Dedifferentiated amniotic fluid mesenchymal stem cell (primary cell): ENCODE results near the gene DUSP28.
"Not testable (repeated sequence)": the region's sequence is repeated elsewhere in the genome, so short reads cannot be mapped to it uniquely, and the experiment has no call there.

Source experiments
- DNase-seq: peaks from one replicate; pipeline ENCODE4 v3.0.0-alpha.2; 2016; ENCODE audit errors: extremely low spot score

DUSP28 gene

DNA sequence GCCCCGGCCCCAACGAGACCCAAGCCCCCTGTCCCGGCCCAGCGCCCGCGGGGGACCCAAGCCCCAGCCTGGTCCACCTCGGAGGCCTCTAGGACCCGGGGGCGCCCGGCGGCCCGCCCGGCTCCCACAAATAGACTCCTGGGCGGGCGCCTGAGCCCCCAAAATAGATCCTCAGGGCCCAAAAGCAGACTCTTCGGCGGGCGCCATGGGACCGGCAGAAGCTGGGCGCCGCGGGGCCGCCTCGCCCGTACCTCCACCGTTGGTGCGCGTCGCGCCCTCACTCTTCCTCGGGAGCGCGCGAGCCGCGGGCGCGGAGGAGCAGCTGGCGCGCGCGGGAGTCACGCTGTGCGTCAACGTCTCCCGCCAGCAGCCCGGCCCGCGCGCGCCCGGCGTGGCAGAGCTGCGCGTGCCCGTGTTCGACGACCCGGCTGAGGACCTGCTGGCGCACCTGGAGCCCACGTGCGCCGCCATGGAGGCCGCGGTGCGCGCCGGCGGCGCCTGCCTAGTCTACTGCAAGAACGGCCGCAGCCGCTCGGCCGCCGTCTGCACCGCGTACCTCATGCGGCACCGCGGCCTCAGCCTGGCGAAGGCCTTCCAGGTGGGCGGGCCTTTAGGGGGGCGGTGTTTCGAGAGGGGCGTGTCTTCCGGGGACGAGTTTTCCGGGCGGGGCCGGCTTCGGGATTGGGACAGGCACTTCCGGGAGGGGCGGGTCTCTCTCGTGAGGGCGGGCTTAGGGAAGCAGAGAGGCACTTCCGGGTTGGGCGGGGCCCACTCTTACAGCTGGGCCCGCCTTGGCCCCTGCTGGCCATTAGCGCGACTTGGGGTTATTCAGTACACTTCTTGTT lies 545 bp downstream of the DUSP28 start:
- DNase-seq, result peak; percentile 99

DNA sequence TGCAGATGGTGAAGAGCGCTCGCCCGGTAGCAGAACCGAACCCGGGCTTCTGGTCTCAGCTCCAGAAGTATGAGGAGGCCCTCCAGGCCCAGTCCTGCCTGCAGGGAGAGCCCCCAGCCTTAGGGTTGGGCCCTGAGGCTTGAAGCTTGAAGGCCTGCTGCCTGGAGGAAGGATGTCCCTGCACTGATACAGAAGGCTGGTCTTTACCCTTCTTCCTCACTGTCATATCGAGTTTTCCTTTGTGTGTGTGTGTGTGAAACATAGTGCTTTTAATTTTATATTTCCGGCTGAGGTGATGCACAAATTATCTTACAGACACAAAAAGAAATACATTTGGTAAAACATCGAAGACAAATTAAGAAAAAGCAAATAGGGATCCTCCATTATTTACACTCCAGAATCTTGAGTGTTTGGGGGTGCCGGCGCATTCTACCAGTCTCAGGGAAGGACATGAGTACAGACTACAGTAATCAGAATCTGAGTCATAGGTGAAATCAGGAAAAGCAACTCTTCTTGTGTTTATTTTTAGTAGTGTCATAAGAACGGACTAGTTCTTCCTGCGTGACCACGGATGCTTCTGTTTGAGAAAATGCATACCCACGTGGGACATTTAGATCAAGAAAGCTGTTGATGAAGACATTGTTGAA lies 1.3 kb downstream of the DUSP28 start:
- peak; percentile 22 for DNase-seq

DNA sequence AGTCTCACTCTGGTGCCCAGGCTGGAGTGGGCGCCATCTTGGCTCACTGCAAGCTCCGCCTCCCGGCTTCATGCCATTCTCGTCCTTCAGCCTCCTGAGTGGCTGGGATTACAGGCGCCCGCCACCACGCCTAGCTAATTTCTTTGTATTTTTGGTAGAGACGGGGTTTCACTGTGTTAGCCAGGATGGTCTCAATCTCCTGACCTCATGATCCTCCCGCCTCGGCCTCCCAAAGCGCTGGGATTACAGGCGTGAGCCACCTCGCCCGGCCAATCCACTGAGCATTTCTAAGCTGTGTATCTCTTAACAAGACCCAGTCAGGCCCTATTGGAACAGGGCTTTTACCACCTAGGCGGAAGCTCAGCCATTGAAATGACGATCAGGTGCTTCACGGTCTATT lies 3.1 kb downstream of the DUSP28 start:
- DNase-seq, result not testable (repeated sequence)

DNA sequence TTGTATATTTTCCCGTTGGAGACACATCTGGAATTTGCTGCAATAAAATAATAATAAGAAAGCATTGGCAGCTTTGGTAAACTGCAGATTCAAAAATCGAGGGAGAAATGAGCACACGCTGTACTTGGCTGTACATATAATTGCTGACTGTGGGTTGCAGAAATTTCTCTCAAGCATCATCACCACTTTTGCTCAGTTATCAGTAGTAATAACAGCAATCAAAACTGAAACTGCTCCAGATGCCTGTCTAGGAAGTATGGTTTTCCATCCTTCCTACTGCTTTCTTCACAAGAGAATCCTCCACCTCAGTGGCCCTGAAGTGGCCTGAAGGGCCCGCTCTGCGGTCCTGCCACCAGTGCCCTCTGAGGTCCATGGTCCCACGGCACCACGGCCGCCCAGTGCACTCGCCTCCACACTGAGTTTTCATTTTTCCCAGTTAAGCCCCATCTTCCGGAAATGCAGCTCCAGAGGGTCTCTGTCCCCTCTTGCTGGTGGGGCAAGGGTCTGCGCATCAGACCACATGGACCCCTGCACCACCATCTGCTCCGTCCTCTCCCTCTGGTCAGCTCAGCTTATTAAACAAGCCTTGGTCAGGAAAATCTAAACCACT lies 3.9 kb downstream of the DUSP28 start:
- no peak for DNase-seq

DNA sequence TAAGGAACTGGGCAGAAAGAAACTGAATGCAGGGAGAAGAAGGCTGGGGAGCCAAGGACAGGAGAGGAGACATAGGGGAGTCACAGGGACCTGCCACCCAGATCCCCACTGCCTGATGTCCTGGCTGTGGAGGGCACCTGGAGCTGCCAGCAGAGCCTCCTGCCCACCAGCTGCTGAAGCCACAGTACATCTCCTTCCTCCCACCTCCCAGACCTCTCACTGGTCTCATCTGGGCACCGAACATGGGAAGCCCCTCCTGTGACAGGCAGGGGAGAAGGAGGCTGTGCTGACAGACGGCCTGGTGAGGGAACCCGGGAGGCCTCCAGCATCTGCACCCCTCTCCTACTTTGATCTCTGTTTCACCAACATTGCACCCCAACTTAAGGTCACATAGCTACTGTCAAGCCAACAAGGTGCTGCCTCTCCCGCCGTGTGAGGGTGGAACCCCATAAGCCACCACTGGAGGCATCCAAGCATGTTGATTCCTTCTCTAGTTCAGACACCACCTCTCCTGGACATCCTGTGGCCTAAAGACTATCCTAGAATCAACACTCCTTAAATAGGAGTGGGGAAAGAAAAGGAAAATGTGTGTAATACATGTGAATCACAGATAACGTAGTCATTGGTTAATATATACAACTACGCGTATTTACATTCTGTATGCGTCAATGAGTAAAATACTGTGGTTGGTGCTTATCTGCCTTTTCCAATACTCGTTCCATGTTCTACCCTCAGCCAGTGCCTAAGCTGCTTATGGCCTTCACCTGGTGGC lies 4.6 kb downstream of the DUSP28 start:
- no peak for DNase-seq

DNA sequence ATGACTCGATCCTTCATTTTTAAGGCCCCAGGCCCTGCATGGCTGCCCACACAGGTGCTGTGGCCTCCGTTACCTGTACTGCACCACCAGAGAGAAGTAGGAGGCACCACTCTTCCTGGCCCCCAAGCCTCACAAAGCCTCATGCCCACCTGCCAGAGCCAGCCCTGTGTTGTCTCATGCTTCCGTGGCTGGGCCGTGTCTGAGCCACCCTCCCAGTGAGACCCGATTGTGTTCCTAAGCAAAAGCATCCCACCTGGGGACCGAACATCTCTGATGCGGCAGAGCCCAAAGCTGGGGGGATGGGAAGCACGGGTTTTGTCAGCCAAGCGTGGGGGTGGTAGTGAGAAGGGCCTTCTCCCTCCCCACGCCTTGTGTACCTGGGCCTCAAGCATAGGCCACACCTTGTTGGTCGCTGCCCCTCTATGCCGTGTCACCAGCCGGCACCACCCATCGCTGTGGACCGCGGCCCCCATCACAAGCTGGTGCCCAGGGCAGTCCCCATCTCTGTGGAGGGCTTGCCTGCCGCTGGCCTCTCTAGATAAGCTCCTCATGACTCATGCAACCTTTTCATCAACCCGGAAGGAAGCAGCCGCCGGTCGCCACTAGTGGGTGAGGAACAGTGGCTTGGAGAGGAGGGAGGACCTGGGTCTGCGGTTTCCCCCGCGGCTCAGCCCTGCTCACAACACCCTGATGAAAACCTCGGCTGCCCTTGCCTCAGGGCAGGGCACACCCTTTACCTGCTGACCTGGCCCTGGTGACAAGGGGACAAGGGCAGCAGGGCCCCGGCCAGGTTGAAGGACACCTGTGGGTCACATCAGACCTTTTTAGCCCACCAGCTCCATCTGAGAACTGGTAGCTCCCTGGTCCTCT lies 5.4 kb downstream of the DUSP28 start:
- no peak for DNase-seq

DNA sequence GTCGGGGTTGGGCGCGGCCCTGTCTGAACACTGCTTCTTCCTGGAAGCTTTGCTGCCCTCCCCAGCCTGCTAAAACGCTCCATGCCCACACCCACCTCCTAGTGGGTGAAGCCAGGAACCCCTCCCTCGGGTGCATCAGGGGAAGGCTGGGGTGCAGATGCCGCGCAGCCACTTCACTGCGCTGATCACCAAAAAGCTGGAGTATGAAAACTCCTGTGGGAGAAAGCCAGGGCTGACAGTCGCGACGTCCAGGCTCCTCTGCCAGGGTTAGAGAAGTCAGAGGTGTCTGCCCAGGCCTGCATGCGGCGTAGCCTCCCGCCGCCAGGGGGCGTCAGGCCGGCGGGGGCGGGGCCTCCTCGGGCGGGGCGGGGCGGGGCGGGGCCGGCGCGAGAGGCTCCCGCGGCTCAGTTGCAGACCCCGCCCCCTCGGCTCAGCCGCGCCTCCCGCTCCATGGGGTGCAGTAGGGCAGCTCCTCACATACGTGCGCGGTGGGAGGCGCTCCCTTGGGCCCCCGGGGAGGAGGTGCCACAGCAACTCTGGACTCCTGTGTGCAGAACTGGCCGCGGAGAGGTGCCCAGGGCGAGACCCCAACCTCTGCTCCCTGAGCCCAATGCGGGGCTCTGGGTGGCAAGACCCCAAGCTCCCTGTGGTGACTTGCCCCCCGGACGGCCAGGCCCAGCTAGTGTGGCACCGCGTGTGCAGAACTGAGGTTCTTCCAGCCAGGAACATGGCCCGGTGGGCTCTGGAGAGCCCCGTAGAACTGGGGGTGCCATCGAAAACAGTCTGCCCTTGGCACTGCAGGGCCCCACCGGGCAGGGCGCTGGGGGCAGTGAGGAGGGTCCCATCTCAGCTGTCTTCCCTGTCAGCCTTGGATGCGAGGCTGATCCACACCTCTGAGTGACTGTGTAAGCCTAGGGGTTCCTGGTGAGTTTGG lies 6.3 kb downstream of the DUSP28 start:
- peak; percentile 36 for DNase-seq

DNA sequence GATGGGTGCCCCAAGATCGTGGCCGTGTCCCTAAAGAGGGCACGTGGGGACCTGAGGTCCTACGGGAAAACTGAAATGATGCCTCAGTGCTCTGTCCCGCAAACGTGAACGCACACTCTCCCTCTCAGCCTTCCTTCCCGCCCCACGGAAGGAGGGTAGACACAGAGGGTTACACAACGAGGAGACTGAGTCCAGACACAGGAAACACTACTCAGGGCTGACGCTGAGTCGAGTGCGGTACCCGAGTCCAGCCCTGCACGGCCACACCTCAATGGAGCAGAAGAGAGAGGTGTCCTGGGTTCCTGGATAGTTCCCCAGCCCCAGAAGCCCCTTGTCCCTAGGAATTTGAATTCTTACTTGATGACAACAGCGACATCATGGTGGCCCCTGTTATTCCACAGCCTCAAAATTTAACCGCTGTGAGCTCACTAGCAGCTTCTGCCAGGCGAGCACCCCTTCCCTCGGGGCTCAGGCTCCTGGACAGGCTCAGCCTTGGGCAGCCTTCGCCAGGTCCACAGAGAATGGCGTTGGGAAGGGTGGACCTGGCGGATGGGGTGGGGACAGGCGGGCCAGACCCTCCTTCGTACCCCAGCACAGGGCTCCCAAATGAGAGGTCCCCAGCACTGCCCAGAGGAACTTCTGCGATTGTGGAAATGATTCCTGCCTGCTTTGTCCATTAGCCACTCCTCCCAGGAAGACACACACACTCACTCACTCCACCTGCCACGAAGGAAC lies 7.1 kb downstream of the DUSP28 start:
- DNase-seq, result no peak

DNA sequence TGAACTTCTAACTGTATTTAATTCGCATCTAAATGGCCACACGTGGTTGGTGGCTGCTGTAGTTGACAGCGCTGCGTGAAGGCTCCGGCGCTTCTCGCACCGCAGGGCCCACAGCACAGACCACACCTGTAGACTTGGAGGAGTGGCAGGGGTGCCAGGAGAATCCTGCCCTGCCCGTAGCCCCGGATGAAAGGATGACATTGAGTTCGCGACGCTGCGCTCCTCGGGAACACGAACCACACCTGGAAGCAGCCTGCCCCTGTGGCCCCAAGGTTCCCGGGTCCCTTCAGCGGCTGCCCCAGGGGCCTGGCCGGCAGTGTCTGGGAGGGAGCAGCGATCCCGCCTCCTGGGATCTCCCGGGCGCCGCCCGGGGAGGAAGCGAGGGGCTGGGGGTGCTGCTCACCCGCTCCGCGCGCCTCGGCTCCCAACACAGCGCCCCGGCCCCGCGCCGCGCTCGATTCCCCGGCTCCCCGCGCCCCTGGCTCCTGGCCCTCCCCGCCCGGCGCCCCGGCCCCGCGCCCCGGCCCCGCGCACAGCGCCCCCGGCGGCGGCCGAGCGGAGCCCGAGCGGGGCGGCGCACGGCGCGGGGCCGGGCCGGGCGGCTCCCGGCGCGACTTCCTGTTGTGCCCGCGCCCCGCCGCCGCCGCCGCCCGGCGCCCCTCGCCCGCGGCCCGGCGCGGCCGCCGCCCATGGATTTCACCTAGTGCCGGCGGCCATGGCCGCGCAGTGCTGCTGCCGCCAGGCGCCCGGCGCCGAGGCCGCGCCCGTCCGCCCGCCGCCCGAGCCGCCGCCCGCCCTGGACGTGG lies 7.9 kb downstream of the DUSP28 start, which contains the start of gene RNPEPL1:
Gene RNPEPL1 (plus strand): TSS at position 613 of the 806 bp plus-strand sequence. CDS start 103 bp downstream, at position 716.
- no peak for DNase-seq

DNA sequence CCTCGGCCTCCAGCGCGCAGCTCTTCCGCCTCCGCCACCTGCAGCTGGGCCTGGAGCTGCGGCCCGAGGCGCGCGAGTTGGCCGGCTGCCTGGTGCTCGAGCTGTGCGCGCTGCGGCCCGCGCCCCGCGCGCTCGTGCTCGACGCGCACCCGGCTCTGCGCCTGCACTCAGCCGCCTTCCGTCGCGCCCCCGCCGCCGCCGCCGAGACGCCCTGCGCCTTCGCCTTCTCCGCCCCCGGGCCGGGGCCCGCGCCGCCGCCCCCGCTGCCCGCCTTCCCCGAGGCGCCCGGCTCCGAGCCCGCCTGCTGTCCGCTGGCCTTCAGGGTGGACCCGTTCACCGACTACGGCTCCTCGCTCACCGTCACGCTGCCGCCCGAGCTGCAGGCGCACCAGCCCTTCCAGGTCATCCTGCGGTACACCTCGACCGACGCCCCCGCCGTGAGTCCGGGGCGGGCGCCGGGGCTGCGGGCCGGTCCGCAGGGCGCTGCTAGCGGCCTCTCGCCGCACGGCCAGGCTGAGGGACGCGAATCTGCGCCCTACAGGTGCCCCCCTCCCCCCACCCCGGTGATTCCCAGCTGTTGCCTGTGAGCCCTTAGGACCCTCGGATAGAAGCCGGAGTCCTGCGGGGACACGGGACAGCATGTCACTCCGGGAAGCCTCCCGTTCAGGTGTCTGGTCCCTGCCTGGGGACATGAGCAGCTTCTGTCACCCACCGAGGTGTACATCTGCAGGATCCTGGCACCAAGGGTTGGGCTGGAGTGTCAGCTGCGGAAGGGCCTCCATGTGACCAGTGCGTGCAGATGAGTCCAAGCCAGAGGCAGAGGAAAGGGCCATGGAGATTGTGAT lies 8.7 kb downstream of the DUSP28 start:
- peak; percentile 38 for DNase-seq

DNA sequence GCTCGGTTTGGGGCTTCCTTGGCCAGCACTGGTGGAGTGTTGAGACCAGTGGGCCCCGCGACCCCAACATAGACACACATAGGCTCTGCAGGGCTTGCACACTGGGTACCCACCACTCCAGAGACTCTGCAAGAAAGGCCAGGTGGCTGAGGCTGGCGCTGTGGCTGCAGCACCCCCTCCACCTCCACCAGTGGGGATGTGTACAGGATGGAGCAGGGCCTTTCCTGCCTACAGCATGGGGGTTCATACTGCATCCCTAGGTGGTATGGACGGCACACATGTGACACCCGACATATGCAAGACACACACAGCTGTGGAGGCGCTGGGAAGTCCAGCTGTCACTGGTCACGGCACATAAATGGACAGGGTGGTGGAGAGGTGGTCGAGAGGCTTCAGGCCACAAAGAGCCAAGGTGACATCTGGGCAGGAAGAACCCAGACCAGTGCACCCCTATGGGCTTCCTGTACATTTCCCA lies 9.4 kb downstream of the DUSP28 start:
- DNase-seq, result no peak

DNA sequence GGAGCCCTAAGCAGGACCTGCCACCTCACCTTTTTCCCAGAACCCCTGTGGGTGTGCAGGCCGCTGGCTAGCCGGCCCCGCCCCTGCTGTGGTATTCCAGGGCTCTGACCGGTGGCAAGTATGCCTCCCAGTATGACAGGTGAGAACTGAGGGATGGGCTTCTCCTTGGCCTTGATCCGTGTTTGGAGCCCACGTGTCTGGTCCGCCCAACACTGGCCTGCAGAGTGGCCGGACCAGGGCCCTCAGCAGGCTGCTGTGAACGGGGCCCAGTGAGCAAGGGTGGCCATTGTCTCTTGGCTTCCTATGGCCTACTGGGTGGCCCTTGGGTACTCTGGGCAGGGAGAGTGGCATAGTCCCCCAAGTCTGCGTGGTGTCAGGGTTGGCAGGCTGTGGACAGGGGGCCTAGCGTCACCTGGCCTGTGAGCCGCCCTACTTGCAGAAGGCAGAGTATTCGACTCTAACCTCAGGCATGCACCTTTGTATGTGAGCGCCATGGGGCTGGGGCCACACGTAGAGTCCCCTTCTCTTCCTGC lies 9.9 kb downstream of the DUSP28 start:
- no peak for DNase-seq

DNA sequence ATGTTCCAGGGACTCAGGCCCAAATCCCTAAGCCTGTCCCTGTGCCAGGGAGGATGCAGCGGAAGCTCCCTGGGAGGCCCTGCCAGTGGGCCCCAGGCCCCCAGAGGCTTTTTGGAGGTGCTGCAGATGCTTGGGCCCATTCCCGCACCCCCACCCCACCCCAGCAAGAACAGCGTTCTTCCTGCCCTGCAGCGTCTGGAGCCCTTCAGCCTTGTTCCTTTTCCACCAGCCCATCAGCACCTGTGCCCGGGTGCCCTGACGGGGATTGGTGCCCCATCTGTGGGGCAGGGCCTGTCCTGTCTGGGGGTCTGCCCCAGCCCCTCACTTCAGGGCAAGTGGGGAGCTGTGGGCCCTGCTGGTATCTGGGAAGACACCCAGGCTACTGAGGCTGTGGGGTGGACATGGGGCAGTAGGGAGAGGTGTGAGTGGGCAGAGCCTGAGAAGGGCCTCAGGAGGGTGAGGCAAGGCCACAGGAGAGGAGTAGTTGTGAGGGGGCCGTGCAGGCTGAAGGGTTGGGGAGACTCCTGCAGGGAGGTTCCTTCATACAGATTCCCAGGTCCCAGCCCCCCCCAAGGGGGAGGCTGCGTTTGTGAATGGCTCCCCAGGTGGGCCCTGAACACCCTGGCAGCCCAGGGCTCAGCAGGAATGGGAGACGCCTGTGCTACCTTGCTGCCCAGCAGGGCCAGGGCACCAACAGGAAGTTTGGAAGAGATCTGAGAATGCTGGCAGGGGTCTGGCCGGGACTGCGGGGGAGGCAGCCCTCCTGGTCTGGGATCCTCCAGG lies 10.6 kb downstream of the DUSP28 start:
- DNase-seq, result no peak

DNA sequence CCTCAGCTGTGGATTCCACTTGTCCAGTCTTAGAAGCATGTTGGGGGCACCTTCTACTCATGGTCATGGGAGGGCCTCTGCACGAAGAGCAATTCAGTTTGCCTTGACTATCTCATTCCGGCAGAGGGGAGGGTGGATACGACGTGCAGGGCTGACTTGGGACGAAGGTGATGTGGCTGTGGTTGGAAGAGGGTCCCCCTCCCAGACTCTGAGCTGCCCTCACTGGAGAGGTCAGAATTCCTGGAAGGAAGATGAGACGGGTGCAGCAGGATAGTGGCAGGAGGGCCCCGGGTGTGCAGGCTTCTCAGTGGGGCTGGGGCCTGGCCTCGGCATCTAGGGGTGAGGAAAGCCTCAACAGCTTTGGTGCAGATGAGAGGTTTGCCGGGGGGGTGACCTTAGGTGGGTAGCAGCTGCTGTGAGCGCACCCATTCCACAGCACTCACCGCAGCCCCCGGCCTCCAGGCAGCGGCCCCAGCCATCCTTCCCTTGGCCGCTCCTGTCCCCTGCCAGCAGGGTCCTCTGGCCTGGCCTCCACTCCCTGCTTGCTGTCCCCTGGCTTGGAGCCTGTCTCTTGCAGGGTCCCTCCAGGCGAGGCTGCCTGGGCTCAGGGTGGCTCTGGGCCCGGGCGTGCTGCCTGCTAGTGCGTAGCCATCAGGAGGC lies 11.3 kb downstream of the DUSP28 start:
- DNase-seq, result no peak

DNA sequence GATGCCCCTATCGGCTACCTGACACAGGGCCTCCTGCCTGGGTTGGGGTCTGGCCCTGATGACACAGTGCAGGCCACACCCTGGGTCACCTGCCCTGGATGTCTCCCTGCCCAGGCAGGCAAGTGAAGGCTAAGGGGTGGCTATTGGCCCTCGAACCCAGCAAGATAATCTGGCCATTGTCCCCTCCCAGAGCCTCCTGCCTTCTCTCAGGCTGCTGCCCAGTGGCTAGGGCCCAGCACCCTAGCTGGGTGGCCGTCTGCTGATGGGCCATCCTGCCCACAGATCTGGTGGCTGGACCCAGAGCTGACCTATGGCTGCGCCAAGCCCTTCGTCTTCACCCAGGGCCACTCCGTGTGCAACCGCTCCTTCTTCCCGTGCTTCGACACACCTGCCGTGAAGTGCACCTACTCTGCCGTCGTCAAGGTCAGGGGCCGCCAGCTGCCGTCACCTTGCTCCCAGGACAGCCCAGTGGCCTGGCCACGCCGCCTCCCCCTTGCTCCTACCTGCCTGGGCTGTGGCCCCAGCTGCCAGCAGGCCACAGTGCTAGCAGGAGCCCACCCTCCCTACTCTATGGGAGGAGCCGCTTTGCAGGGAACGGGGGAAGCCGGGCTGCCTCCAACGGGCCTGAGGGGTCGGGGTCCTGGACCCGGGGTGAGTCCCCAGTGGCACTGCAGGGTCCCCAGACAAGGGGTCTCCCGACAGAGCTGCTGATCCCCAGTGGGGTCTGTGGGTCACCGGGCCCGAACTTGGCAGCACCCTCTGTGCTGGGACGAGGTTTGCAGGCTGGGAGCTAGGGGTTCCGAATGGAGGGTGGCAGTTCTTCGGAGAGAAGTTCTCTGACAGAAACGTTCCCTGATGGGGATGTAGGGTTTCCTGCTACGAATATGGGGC lies 12.2 kb downstream of the DUSP28 start:
- DNase-seq, result no peak
